Germinal center (tissue), 1 donor: ENCODE data around the gene HK1.
"Not testable (repeated sequence)": the region's sequence is repeated elsewhere in the genome, so short reads cannot be mapped to it uniquely, and the experiment has no call there.

Experiments
- DNase-seq: peaks from one replicate; pipeline ENCODE4 v3.0.0; 2012; ENCODE audit warnings: mixed read lengths, low spot score

The HK1 gene

GRCh38 chr10:69328380-69328735 lies 50.1 kb downstream of the HK1 start:
- DNase-seq: no peak

DNA sequence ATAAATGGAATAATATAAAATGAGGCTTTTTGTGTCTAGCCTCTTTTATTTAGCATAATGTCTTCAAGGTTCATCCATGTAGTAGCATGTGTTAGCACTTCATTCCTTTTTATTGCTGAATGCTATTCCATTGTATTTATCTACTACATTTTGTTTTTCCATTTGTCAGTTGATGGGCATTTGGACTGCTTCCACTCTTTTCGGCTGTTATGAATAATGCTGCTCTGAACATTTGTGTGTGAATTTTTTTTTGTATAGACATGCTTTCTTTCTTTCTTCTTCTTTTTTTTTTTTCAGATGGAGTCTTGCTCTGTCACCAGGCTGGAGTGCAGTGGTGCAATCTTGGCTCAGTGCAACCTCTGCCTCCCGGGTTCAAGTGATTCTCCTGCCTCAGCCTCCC lies 50.6 kb downstream of the HK1 start:
- not testable (repeated sequence) for DNase-seq

DNA sequence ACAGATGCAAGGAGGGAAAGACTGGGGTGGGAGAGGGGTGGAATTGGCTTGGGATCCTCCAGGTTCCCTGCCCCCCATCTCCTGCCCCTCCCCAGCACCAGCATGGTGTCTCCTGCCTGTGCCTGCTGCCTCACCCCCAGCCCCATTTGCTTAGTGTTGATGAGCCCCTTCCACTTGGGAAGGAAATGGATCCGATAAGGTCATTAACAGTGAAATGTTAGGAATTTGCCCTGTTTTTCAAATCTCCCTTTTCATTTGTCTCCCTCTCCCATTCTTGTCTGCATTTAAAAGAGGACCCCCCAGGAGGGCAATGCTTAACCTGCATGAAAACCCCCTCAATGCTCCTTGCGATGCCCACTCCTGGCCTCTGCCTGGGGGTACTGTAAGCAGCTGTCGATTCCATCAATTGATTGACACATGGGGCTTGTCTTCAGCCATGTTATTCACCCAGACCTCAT lies 51.5 kb downstream of the HK1 start:
- no peak for DNase-seq

GRCh38 chr10:69331161-69331560 lies 52.9 kb downstream of the HK1 start:
- no peak for DNase-seq

GRCh38 chr10:69332278-69333010 lies 54.1 kb downstream of the HK1 start:
- DNase-seq: no peak

DNA sequence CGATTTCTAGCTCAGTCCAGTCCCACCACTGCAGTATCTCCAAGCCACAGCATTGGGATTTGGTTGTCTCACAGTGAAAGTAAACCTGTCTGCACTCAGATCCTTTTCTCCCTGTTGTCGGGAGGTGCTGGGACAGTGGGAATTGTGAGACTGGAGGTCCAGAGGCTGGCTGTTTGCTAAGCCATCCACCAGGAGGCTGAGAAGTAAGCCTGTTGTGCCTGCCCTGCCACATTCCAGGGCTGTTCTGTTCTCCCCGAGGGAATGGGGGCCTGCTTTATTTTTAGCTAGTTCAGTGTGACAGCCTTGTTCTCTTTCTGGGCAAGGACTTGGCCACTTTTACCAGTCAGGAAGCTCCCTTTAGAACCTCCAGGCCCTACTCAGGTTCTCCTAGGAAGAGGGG lies 54.9 kb downstream of the HK1 start:
- DNase-seq: no peak

GRCh38 chr10:69333865-69334301 lies 55.6 kb downstream of the HK1 start:
- not testable (repeated sequence) for DNase-seq

GRCh38 chr10:69334302-69335062 lies 56.2 kb downstream of the HK1 start:
- DNase-seq: no peak

- DNase-seq: no peak
These were observed 56.8 kb downstream of the HK1 start for GRCh38 chr10:69335063-69335587.

GRCh38 chr10:69335613-69336012 lies 57.3 kb downstream of the HK1 start:
- DNase-seq: no peak

DNA sequence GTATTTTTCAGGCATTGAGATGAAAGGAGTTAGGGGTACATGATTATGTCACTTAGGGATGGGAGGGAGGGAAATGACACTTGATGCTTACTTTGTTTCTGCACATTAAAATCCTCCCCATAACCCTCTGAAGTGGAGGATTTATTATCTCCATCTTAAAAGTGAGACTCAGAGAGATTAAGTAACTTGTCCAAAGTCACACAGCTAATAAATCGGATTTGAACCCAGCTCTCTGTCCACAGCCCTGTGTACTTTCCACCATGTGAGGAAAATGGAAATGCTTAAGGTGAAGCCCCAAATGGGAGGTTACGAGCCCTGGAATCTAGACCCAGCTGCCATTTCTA lies 58.6 kb downstream of the HK1 start:
- DNase-seq: no peak

GRCh38 chr10:69337296-69338132 lies 59.2 kb downstream of the HK1 start:
- DNase-seq: no peak

GRCh38 chr10:69338133-69338456 lies 59.8 kb downstream of the HK1 start:
- DNase-seq: no peak

DNA sequence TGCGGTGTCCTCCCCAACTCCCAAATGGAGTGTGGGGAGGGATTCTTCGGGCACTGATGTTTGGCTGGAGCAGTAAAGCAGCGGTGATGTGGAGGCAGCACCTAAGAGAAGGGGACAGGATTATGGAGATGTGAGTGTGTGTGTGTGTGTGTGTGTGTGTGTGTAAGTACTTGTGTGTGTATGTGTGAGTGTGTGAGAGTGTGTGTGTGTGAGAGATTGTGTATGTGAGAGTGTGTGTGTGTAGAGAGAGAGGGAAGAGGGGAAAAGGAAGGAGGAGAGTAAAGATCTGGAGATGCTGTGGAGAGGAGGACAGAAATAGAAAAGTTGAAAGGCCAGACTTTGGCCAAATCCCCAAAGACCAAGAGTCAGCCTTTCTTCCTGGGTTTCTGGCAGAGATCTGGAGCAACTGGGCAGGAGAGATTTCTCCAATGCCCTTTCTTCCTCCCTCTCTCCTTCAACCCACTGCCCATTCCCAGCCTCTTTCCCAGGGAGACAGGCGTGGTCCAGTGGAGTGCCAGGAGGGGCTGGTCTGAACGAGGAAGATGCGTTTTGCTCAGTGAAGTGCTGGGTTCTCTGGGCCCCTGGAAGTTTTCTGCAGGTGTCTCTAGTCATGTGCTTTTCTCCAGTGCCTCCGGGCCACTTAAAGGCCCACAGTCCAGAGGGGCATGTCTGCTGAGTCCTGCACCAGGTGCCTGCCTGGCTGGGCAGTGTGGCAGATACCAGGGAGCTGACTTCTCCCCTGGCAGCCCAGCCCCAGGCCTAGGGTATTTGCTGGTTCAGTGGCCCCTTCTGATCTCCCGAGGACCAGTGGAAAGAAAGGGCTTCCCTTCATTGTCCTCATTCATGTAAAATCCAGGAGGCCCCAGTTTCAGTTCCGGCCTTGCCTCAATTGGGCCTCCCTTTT lies 60.5 kb downstream of the HK1 start:
- DNase-seq: no peak

- no peak for DNase-seq
These were observed 62.4 kb downstream of the HK1 start for GRCh38 chr10:69340695-69341094.

DNA sequence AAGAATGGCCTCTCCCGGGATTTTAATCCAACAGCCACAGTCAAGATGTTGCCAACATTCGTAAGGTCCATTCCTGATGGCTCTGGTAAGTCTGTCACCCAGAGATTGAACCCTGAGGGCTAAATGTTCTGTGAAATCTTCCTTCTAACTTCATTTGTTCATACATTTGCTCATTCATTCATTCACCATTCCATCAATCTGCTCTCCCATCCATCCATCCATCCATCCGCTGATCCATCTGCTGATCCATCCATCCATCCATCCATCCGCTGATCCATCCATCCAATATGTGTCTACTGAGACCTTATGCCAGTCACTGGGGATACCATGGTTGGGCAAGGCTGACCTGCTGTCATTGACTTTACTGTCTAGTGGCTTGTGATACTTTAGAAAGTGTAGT lies 65.6 kb downstream of the HK1 start:
- DNase-seq: no peak

GRCh38 chr10:69344591-69345252 lies 66.4 kb downstream of the HK1 start:
- peak; percentile 62 for DNase-seq

- no peak for DNase-seq
These were observed 67.1 kb downstream of the HK1 start for GRCh38 chr10:69345402-69345801.

DNA sequence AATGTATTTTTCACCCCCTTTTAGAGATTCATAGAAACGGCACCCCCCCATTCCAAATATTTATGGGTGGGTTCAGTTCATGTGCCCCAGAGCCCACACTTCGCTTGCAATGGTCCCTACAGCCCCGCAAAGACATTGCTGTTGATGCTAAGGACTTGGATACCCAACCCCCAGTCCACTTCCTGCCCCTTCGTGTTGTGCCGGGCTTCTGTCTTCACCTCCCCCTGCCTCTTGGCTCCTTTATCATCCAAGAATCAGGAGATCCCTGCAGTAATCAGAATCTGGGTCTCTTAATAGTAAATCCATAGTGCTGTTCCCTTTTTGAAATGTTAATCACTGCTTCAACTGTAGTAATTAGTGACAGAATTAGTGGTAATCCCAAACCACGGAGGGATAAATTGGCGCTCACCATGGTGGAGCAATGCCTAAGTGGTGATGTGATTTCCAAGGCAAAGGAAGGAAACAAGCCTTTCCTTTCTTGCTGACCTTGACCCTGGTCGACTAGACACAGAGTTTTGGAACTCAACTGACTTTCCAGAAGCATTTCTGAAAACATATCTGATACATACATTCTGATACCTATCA lies 67.7 kb downstream of the HK1 start:
- DNase-seq: no peak

DNA sequence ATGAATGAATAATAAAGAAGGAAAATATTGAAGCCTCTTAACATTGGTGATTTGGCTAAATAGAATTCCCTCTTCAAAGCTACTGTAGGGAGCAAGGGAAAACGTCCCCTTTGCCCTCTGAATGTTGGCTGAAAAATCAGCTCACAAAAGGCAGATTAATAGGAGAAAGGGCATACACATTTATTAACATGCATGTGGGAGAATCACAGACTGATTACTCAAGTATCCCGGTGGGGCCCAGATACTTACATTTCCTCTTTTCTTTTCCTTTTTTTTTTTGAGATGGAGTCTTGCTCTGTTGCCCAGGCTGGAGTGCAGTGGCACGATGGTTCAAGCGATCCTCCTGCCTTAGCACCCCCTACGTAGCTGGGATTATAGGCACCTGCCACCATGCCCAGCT lies 68.5 kb downstream of the HK1 start:
- DNase-seq: no peak
